Panc1 (cell line): ENCODE results near the gene MAP3K14. TPM values are rescaled to one million over a fixed set of nuclear protein-coding genes. Genes with fewer than 3 reads are reported as not detected.
A peak's percentile ranks its signal among the peaks of the same experiment; 100 is the strongest.

Source experiments
- ATAC-seq: fragments of 200-7000 bp; cut with Tn5 transposase; 2 replicates; pipeline ENCODE4 v1.9.1; 2020; ENCODE audit warnings: mild to moderate bottlenecking, moderate library complexity
- Bru-seq: library from RNA; stranded (reverse); fragments of 400-500 nt; gene quantifications from one replicate; lab custom pipeline; 2021; lab: Mats Ljungman, UMichigan
- BruChase-seq, 2 experiments: library from RNA; stranded (reverse); fragments of 400-500 nt; gene quantifications; one replicate each; lab custom pipeline; 2021; lab: Mats Ljungman, UMichigan
- BruUV-seq: library from RNA; stranded (reverse); fragments of 400-500 nt; replicated peaks from 2 replicates; lab custom pipeline; 2021; lab: Mats Ljungman, UMichigan
- CTCF ChIA-PET: fragments of 300-600 bp; sonication (Branson Sonifier 250); formaldehyde crosslinking; loops from one replicate; lab custom pipeline; 2022; ENCODE audit warnings: antibody characterized with exemption; lab: Charles Lee
- POLR2A ChIA-PET: fragments of 300-600 bp; sonication (Branson Sonifier 250); formaldehyde crosslinking; loops from one replicate; lab custom pipeline; 2022; ENCODE audit warnings: antibody characterized with exemption; lab: Charles Lee
- DNase-seq: peaks from one replicate; pipeline ENCODE4 v3.0.0-alpha.2; 2010; ENCODE audit warnings: low read depth, low spot score
- H3K27ac ChIP-seq: 2 replicates; pipeline ENCODE4 v1.5.1; 2011; ENCODE audit warnings: mild to moderate bottlenecking, low read length, inconsistent platforms
- H3K27me3 ChIP-seq: fragments of 200-500 bp; sonication (Bioruptor generic); 2 replicates; pipeline ENCODE4 v1.6.0; 2014; ENCODE audit warnings: low read length, inconsistent platforms; ENCODE audit not compliant: control insufficient read depth, insufficient read depth
- H3K36me3 ChIP-seq: fragments of 200-500 bp; sonication (Bioruptor generic); 2 replicates; pipeline ENCODE4 v1.5.1; 2014; ENCODE audit warnings: inconsistent platforms, mild to moderate bottlenecking, low read length, moderate library complexity; ENCODE audit not compliant: control insufficient read depth, insufficient read depth
- H3K4me1 ChIP-seq: 2 replicates; pipeline ENCODE4 v1.5.1; 2011; ENCODE audit warnings: inconsistent platforms, mild to moderate bottlenecking, low read length, moderate library complexity; ENCODE audit not compliant: control insufficient read depth, insufficient read depth
- H3K4me3 ChIP-seq, 2 experiments: 2 replicates each; pipeline ENCODE4 v1.5.1; 2011 to 2012; ENCODE audit warnings: low read depth in 2 of 2, low read length in 2 of 2, mild to moderate bottlenecking in 2 of 2, inconsistent platforms in 1 of 2, moderate library complexity in 1 of 2
- H3K9me3 ChIP-seq: fragments of 200-500 bp; sonication (Bioruptor generic); 2 replicates; pipeline ENCODE4 v1.5.1; 2014; ENCODE audit warnings: low read depth, mild to moderate bottlenecking, inconsistent platforms, low read length, moderate library complexity; ENCODE audit not compliant: control insufficient read depth, insufficient read depth
- CTCF ChIP-seq: fragments of 450-650 bp; IDR thresholded peaks from 2 replicates; pipeline ENCODE4 v1.5.1; 2017; ENCODE audit warnings: mild to moderate bottlenecking
- POLR2AphosphoS5 ChIP-seq: IDR thresholded peaks from 2 replicates; pipeline ENCODE4 v1.6.1; 2012; ENCODE audit warnings: mild to moderate bottlenecking, low read depth, low read length, moderate library complexity
- SIN3A ChIP-seq: IDR thresholded peaks from 2 replicates; pipeline ENCODE4 v1.6.1; 2012; ENCODE audit warnings: low read depth, mild to moderate bottlenecking, low read length, moderate library complexity, borderline replicate concordance; ENCODE audit not compliant: insufficient read depth
- TCF7L2 ChIP-seq: IDR thresholded peaks from 2 replicates; pipeline ENCODE4 v1.6.1; 2011; ENCODE audit warnings: mild to moderate bottlenecking, low read depth, low read length, inconsistent platforms
- in situ Hi-C: cut with HindIII; loops from 2 replicates; pipeline ENCODE4 v1.10.0; 2016; ENCODE audit warnings: low sequenced_read_pairs, low pct_unique_long_range_greater_than_20kb
- intact Hi-C: fragments of 100-400 bp; cut with micrococcal nuclease; formaldehyde crosslinking; loops from one replicate; pipeline ENCODE4 v1.10.0; 2022; ENCODE audit not compliant: unreplicated experiment
- long read RNA-seq: library from polyadenylated mRNA; unstranded; transcript quantifications from one replicate; pipeline ENCODE4 v2.0.0, GENCODE V29; 2021; ENCODE audit not compliant: unreplicated experiment
- polyA plus RNA-seq: library from polyadenylated mRNA; unstranded; fragments of >200 nt; gene quantifications from one replicate; pipeline ENCODE4 v1.2.1, GENCODE V29; 2012; ENCODE audit warnings: missing spikeins; ENCODE audit not compliant: insufficient read length
- total RNA-seq: library from RNA; stranded (reverse); gene quantifications from one replicate; pipeline ENCODE4 v1.2.1, GENCODE V29; 2021; ENCODE audit not compliant: unreplicated experiment
- TF ChIP-seq, protein P1 (sequence below), 2 experiments: IDR thresholded peaks; 2 replicates each; pipeline ENCODE4 v1.6.1; 2011 to 2012; ENCODE audit warnings: low read depth in 2 of 2, control low read depth in 1 of 2, low read length in 1 of 2, mild to moderate bottlenecking in 1 of 2, moderate library complexity in 1 of 2; ENCODE audit not compliant: insufficient read depth in 1 of 2

MAP3K14 gene
- total RNA-seq (80.8 TPM), Bru-seq, nascent RNA (percentile 98 among the genes with signal in this experiment), BruChase-seq, experiment 1, labeled RNA remaining after a 2-hour chase (percentile 92 among the genes with signal in this experiment), BruChase-seq, experiment 2, labeled RNA remaining after a 6-hour chase (percentile 89 among the genes with signal in this experiment)
- polyA plus RNA-seq, result 60.3 TPM
- long read RNA-seq, full-length matches to known transcripts, result 57 of 167 reads
- long read RNA-seq, partial matches to known transcripts, result 62 of 167 reads
- long read RNA-seq, other reads (novel, unspliced or antisense), result 48 of 167 reads

- peak within 1 kb of the TSS; percentile 94 to 98 for H3K4me3 ChIP-seq
- no peaks in the 10 kb centered on the region for H3K9me3 ChIP-seq
- peaks cover 8% of the 10 kb centered on the region for H3K36me3 ChIP-seq
- no TSS peak for BruUV-seq
- intact Hi-C loops, result loop anchor here (5.0 kb wide), 1 partner anchor 66 kb away; no protein-coding TSS in a partner anchor
- POLR2A ChIA-PET, result interaction anchor here (0.7 to 1.1 kb wide), 5 partner anchors 59 to 165 kb away, joined by 3 to 6 read pairs (median 3); no protein-coding TSS in a partner anchor
- ATAC-seq (peak; percentile 57), DNase-seq (no peak)
- H3K4me1 ChIP-seq, result peaks cover 55% of the 10 kb centered on the region
- H3K27me3 ChIP-seq, result no peaks in the 10 kb centered on the region
- peak within 1 kb of the TSS; percentile 99 for H3K27ac ChIP-seq
- in situ Hi-C loops, result no loop called here
- TF ChIP-seq SIN3A (no peak), CTCF (no peak), POLR2AphosphoS5 (peak; percentile 63), TCF7L2 (no peak)
- TF ChIP-seq, protein P1, sequence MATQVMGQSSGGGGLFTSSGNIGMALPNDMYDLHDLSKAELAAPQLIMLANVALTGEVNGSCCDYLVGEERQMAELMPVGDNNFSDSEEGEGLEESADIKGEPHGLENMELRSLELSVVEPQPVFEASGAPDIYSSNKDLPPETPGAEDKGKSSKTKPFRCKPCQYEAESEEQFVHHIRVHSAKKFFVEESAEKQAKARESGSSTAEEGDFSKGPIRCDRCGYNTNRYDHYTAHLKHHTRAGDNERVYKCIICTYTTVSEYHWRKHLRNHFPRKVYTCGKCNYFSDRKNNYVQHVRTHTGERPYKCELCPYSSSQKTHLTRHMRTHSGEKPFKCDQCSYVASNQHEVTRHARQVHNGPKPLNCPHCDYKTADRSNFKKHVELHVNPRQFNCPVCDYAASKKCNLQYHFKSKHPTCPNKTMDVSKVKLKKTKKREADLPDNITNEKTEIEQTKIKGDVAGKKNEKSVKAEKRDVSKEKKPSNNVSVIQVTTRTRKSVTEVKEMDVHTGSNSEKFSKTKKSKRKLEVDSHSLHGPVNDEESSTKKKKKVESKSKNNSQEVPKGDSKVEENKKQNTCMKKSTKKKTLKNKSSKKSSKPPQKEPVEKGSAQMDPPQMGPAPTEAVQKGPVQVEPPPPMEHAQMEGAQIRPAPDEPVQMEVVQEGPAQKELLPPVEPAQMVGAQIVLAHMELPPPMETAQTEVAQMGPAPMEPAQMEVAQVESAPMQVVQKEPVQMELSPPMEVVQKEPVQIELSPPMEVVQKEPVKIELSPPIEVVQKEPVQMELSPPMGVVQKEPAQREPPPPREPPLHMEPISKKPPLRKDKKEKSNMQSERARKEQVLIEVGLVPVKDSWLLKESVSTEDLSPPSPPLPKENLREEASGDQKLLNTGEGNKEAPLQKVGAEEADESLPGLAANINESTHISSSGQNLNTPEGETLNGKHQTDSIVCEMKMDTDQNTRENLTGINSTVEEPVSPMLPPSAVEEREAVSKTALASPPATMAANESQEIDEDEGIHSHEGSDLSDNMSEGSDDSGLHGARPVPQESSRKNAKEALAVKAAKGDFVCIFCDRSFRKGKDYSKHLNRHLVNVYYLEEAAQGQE (IDR thresholded peaks at IDR 0.05; ENCODE audit: insufficient read depth in 1 of 2, low read depth in 2 of 2, low read length in 1 of 2), result peak in 1 of 2 experiments; percentile 34; a peak in 1 of 4 replicates
- CTCF ChIA-PET, result interaction anchor here (0.6 to 1.2 kb wide), 3 partner anchors 16 to 167 kb away, joined by 3 to 8 read pairs (median 5); no protein-coding TSS in a partner anchor
Measured at GRCh38 chr17:45316434-45317110, at the start of gene MAP3K14. Gene MAP3K14, minus strand, starts transcription at chr17:45317020. Its CDS starts 26,275 bp downstream, at chr17:45290745.

DNA sequence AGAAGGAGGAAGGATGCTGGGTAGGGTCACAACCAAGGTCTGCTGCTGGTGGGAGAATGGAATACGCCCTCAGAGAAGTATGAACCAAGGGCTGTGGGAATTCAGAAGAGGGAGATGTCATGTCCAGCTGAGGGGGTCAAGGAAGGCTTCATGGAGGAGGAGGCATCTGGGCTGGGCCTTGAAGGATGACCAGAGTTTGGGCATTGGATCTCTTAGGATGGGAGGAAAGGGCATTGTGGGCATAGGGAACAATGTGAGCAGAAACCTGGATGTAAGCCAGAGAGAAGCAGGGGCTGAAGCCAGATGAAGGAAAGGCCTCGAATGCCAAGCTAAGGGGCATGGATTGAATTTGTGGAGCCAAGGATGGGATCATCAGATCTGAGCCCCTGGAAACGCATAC is 49.2 kb upstream of the MAP3K14 start:
- Histone ChIP-seq H3K27ac (peak overlapping the region; percentile 80), H3K9me3 (no peaks in the 10 kb centered on the region), H3K4me1 (peaks cover 26% of the 10 kb centered on the region), H3K36me3 (no peaks in the 10 kb centered on the region), H3K27me3 (no peaks in the 10 kb centered on the region), H3K4me3 (no peak overlapping the region)
- intact Hi-C loops (no loop called here), in situ Hi-C loops (no loop called here)
- DNase-seq, result no peak
- ChIA-PET POLR2A (interaction anchor here (0.5 to 0.6 kb wide), 2 partner anchors 16 to 36 kb away, joined by 4 to 5 read pairs; no protein-coding TSS in a partner anchor), CTCF (interaction anchor here (0.6 kb wide), 2 partner anchors 714 to 827 kb away, joined by 5 to 10 read pairs; partner anchors contain the start of gene KANSL1)
- no TSS peak for BruUV-seq
- TF ChIP-seq CTCF (no peak), SIN3A (no peak), TCF7L2 (no peak), POLR2AphosphoS5 (no peak)
- TF ChIP-seq, protein P1 (IDR thresholded peaks at IDR 0.05; ENCODE audit: insufficient read depth in 1 of 2, low read depth in 2 of 2, low read length in 1 of 2), result no peak
- no peak for ATAC-seq
